D341Med (cell line): ENCODE results near the gene ATF7.
"Not testable (repeated sequence)": the region's sequence is repeated elsewhere in the genome, so short reads cannot be mapped to it uniquely, and the experiment has no call there.

Source experiments
- DNase-seq: peaks from one replicate; pipeline ENCODE4 v3.0.0; 2012; ENCODE audit warnings: low spot score

The ATF7 gene

GRCh38 chr12:53564941-53565340 lies 61.2 kb downstream of the ATF7 start:
- no peak for DNase-seq

GRCh38 chr12:53564278-53564677 lies 61.9 kb downstream of the ATF7 start:
- no peak for DNase-seq

DNA sequence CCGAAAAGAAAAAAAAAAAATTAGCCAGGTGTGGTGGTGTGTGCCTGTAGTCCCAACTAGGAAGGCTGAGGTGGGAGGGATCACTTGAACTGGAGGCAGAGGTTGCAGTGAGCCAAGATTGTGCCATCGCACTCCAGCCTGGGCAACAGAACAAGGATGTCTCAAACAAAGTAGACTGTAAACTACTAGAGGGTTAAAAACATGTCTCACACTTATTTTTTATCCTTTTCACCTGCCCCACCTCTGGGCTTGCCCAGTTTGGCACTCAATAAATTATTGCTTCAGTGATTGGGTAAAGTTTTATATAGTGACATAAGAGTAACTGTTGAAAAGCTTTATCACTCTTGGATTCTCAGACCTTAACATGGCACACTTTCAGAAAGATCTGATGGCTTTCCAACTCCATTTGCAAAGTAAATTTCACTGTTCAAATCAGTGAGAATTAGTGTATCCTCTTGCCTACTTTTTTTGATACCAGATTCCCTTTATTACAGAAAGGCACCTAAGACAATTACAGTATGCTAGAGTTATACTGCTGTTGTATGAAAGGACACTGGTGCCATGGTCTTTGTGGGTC lies 62.6 kb downstream of the ATF7 start:
- no peak for DNase-seq

- no peak for DNase-seq
Observed at GRCh38 chr12:53561590-53561953, 64.6 kb downstream of the ATF7 start.

GRCh38 chr12:53560912-53561589 lies 65.1 kb downstream of the ATF7 start:
- DNase-seq = no peak

- no peak for DNase-seq
Observed at GRCh38 chr12:53560351-53560750, 65.8 kb downstream of the ATF7 start.

DNA sequence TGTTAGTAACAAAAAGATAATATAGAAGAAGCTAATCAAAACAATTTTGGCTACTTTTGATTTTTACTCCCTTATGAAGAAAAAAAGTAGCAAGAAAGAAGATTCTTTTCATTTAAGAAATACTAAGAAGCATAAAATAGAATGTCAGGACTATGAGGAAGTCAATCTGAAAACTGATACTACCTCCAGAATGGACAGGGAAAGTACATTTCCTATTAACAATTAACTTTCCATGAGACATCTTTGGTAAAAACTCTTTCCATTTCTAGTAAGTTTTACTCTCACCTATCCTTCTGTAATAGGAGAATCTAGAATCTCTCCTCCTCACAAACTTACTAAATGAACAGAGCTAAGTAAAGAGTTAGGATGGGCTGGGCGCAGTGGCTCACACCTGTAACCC lies 67.6 kb downstream of the ATF7 start:
- DNase-seq = no peak

DNA sequence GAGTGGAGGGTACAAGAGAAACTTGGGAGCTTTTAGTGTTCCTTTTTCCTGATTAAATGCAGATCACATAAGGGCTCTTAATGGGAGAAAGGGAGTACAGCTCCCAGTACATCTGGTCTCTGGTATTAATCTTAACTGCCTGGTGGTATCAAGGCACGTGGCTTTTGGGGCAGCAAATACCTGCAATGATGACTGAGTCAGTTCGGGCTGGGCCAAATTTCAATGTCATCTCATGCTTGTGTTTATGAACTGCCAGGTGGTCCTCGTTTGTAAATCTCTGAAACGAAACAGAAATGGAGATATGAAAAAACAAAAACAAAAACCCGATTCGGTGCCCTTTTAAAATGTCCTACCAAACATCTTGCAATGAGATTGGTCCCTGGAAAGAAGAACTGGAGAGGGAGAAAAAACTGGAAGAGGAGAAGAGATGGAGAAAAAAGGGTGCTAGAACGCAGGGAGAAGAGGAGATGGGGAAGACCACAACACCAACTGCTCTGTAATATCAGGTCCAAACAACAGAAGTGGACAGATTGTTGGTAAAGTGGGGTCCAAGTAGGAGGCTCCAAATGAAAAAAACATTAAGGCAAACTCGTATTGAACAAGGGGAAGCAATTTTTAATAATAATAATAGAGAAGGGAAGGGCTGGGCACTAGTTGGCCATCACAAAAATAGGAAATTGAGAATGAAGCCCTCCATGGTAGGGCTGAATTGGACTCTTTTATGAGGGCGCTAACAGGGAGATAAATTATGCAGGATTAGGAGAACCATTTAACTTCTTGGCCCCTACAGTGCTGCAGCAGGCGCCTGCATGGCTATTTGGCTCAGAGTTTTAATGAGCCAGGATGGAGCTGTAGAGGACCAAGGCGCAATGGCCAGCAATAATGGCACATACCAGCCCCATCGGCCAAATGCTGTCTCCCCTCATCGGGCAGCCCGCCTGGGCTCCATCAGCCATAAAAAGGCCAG lies 73.5 kb downstream of the ATF7 start:
- DNase-seq = no peak

DNA sequence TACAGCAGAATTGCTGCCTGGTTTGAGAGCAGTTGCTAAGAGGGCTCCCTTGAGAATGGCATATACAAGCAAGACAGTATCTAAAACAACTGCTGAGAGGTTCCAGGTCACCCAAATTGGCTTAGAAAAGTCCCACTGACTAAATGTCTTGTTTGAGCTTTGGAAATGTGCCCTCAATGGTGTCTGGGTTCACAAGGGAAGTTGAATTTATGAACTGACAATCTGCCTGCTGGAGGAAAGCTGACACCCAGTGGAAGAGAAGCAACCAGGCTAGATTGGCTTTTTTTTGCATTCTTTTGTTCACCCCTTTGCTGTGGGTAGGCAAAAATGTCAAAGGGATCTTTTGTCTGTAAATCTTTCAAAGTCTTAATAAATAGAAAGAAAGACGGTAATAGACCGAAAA lies 74.3 kb downstream of the ATF7 start:
- DNase-seq = no peak

DNA sequence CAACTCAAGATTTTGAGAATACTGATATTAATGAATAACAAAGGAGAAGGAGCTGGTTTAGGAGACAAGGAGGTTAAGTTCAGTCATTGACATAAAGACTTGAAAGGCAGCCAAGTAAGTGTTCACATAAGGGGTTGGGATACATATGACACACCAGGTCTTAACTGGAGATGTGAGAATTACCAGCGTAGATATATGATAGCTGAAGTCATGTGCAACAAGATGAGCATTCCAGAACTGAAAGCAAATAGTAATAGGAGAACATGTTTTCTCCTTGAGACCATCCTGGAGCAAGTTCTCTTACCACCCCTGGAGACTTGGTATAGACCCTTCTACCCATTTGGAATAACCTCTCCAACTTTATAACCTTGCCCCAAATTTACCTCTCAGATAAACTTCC lies 75.6 kb downstream of the ATF7 start:
- no peak for DNase-seq

DNA sequence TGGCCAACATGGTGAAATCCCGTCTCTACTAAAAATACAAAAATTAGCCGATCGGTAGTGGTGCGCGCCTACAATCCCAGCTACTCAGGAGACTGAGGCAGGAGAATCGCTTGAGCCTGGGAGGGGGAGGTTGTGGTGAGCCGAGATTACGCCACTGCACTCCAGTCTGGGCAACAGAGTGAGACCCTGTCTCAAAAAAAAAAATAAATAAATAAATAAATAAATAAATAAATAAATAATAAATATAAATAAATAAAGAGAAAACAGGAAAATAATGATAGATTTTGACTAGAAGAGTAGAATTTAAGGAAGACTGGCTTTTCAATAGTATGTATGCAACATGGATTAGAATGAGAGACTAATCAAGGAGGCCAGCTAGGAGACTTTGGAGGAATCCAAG lies 76.1 kb downstream of the ATF7 start:
- not testable (repeated sequence) for DNase-seq

DNA sequence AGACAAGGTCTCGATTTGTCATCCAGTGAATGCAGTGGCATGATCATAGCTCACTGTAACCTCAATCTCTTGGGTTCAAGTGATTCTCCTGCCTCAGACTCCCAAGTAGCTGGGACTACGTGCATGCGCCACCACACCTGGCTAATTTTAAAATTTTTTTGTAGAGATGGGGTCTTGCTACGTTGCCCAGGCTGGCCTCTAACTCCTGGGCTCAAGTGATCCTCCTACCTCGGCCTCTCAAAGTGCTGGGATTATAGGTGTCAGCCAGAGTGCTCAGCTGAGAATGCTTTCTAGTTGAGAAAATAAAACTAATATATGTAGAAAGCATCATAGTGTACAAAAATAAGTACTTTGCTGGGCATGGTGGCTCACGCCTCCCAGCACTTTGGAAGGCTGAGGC lies 77.8 kb downstream of the ATF7 start:
- not testable (repeated sequence) for DNase-seq

GRCh38 chr12:53543539-53543938 lies 82.6 kb downstream of the ATF7 start:
- peak; percentile 80 for DNase-seq

GRCh38 chr12:53539526-53539925 lies 86.7 kb downstream of the ATF7 start:
- no peak for DNase-seq

GRCh38 chr12:53538209-53538689 lies 87.9 kb downstream of the ATF7 start:
- DNase-seq = no peak

- DNase-seq = no peak
Observed at GRCh38 chr12:53536962-53537361, 89.2 kb downstream of the ATF7 start.

- no peak for DNase-seq
Observed at GRCh38 chr12:53533471-53533870, 92.7 kb downstream of the ATF7 start.

DNA sequence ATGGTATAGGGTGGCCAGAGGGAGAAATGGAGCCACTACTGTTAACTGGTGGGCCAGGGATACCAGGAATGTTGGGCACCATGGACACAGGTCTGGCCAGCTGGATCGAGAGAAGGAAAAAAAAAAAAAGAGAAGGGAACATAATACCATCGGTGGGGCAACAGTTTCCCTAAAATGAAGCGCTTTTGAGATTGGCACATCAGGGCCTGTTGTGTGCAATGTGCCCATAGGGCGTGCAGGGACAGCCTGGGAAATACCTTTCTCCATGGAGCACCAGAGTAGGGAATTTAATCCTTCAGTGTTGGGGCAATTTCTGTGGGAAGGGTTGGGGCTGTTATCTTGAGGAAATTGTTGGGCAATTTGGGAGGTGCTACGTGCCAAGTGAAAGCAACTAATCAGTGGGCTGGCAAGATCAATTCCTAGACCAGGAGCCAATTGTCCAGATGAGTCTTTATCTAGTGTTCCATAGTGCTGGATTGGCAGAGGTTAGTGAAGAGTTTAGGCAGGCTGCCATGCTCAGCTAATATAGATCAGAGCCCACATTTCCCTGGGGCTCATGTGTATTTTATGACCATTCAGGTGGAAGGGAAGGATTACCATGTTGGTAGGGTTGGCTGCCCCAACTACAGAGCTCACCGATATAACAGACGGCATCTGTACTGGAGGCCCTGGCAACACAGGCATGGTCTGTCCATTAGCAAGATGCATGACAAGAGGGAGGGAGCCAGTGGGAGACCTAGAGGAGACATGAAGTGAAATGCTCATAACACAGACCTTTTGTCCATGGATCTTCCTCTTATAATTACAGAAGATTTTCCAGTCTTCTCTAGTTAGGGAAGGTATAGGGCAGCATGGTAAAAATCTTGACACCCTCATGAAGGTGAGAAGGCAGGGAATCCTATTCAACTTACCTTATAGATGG lies 93.4 kb downstream of the ATF7 start:
- no peak for DNase-seq

DNA sequence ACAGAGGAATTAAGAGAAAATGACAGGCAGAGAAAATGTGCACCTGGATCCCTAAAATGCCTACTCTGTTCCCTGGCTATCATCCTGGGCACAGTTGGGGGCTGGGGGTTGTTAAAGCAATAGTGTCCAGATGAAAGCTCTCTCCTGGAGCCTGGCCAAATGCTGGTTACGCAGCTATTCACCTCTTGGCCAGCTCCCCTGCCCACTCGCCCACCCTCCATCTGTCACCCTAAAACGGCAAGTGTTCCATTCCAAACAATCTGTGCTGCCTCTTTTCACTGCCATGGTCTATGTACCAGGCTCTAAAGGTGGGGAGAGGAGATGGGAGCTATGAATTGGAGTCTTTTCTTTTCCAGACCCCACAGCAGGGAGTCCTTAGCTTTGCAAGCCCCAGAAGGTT lies 94.2 kb downstream of the ATF7 start:
- DNase-seq = no peak

DNA sequence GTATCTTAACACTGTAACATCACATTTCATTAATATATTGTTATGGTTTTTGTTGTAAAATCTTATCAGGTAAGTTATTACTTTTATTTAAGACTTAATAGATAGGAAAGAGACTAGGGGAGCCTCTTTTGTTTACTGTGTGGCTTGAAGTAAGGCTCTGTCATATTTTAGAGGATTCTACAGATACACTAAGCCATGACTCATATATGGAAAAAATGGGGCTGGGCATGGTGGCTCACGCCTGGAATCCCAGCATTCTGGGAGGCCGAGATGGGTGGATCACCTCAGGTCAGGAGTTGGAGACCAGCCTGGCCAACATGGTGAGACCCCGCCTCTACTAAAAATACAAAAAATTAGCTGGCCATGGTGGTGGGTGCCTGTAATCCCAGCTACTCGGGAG lies 95.3 kb downstream of the ATF7 start:
- DNase-seq = no peak

- DNase-seq = no peak
Observed at GRCh38 chr12:53530061-53530460, 96.1 kb downstream of the ATF7 start.

DNA sequence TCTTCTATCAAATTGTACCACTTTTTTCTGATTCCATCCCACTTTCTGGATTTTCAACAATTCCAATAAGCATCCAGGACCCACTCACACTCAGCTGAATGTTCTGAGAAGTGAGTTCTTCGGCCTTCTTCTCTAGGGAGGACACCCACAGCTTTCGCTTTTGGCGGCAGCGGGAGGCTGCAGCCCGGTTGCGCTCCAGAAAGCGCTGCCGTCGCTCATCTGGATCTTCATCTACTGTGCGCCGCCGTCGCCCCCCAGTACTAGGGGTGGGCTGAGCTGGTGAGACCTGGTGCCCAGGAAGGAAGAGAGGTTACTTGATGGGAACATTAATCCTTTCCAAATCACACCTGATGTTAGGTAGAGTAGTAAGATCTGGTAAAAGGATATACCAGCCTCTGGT lies 101.7 kb downstream of the ATF7 start:
- no peak for DNase-seq
